HPDE6-E6E7 (cell line): ENCODE data around the gene AFAP1L1.
"Not testable (repeated sequence)": the region's sequence is repeated elsewhere in the genome, so short reads cannot be mapped to it uniquely, and the experiment has no call there.

Experiments
- DNase-seq: peaks from one replicate; pipeline ENCODE4 v3.0.0; 2011; ENCODE audit warnings: missing footprints; ENCODE audit errors: extremely low spot score

The AFAP1L1 gene

DNA sequence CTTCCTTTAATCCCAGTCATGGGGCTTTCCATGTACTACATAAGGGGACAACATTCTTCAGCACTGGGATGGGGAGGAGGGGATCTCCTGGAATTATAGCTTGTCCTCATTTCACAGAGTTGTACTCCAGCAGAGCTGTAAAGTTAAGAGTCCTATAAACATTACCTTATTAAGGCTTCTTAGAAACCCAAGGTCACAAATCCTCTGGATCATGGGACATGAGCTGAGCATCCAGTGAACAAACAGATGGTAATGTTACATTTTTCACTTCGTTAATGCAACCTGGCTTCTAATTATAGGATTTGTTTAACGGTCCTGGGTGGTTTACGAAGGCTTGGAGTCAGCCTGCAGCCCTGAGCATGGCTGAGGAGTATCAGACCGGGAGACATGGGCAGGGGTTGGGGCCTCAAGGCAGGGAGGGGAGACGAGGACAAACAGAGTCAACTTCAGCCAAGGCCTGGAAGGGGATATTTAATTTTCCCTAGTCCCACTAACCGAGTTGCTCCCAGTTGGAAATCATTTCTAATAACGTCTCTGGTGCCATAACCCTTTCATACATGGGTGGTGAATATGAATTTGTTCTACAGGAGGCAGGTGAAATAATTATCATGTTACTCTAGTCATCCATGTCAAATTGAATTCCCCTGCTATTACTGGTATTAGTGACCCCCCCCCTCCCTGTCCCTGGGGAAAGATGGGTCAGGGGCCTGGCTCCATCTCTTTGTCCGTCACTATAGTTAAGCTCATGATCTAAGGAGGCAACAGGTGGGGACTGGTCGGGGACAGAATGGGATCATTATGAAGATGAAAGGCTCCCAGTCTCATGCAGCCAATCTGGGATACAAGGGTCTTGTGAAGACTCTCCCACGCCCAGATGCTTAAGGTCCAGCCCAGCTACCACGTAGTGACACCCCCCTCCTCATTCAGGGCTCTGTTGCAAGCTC lies 118.2 kb downstream of the AFAP1L1 start:
- DNase-seq, result no peak

DNA sequence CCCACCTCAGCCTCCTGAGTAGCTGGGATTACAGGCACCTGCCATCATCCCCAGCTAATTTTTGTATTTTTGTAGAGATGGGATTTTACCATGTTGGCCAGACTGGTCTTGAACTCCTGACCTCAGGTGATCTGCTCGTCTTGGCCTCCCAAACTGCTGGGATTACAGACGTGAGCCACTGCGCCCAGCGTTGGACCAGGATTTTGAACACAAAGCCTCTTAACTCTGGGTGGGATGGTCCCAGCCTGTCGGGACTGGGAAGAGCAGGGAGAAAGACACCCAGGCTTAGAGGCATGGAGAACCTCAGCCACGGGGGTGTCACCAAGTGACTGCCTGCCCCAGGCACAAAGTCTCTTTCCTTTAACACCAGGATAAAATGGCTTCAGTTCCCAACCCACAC lies 119.4 kb downstream of the AFAP1L1 start:
- DNase-seq, result not testable (repeated sequence)
